GM12891 (cell line): ENCODE results near the gene MBOAT2.

ENCODE experiments used
- POLR2A ChIP-seq: IDR thresholded peaks from 2 replicates; pipeline ENCODE4 v1.6.1; 2011; ENCODE audit warnings: low read depth, low read length, control low read depth
- POLR2AphosphoS5 ChIP-seq: IDR thresholded peaks from 2 replicates; pipeline ENCODE4 v1.6.1; 2011; ENCODE audit warnings: low read depth, low read length, control low read depth
- SPI1 ChIP-seq: IDR thresholded peaks from 2 replicates; pipeline ENCODE4 v1.6.1; 2011; ENCODE audit warnings: low read depth, low read length, control low read depth
- TAF1 ChIP-seq: IDR thresholded peaks from 2 replicates; pipeline ENCODE4 v1.6.1; 2011; ENCODE audit warnings: low read depth, low read length, control low read depth

DNA sequence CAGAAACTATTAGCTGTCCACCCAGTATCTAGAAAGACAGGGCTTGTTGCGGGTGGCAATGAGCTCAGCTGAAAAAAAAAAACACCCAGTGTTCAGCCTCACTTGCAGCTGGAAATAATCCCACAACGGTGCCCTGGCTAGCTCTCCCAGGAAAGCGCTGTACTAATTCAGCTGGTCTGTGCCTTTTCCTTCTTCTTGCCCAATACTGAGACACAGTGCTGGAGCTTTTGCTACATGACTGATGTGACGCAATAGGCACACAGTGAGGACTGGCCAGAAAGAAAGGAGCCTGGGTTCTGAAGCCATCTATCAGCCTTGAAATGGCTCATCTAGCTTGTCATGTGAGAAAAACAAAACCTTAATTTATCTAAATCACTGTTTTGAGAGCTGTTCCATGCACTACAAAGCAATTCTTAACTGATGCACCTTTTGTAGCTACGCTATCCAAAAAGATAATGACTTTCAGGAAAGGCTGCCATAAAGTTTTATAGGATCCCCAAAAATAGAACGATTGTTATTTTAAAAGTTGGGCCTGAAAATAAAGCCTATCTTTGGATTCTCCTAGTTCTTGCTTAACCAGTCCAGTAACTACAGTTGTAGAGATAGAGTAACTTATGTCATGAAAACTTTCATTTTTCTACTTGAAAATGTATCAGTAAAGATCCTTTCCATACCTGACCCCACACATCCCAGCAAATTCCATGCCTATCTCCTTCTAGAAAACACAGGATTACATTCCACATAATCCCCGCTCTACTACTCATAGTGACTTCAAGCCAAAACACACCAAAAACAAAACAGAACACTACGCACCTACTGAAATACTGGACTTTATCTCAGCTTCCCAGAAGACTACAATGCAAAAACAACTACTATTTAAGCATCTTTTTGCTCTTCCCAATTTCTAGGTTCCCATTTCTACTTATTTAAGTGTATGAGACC, 181.9 kb downstream of the MBOAT2 start:
- no peak for TF ChIP-seq POLR2AphosphoS5
- TF ChIP-seq POLR2A: no peak
- TF ChIP-seq SPI1: no peak
- TF ChIP-seq TAF1: no peak
